Brain microvascular endothelial cell (primary cell): ENCODE measurements around the gene ID3.
A peak's percentile ranks its signal among the peaks of the same experiment; 100 is the strongest.

ENCODE experiments used
- DNase-seq: peaks from one replicate; pipeline ENCODE4 v3.0.0-alpha.2; 2020
- H3K27ac ChIP-seq: fragments of 250-450 bp; sonication (Bioruptor Pico); 2 replicates; pipeline ENCODE4 v1.5.1; 2020; ENCODE audit warnings: mild to moderate bottlenecking, moderate library complexity
- H3K27me3 ChIP-seq: fragments of 250-450 bp; sonication (Bioruptor Pico); replicated peaks from 2 replicates; pipeline ENCODE4 v1.5.1; 2020; ENCODE audit warnings: mild to moderate bottlenecking
- H3K36me3 ChIP-seq: fragments of 250-450 bp; sonication (Bioruptor Pico); replicated peaks from 2 replicates; pipeline ENCODE4 v1.5.1; 2020; ENCODE audit warnings: mild to moderate bottlenecking
- H3K4me3 ChIP-seq: 2 replicates; pipeline ENCODE4 v1.5.1; 2011; ENCODE audit warnings: low read depth, mild to moderate bottlenecking, control low read depth, low read length, moderate library complexity
- CTCF ChIP-seq: IDR thresholded peaks from 2 replicates; pipeline ENCODE4 v1.5.1; 2011; ENCODE audit warnings: low read depth, mild to moderate bottlenecking, moderate library complexity, low read length, control low read depth, inconsistent platforms; ENCODE audit errors: missing control alignments
- in situ Hi-C: cut with HindIII; loops from 2 replicates; pipeline ENCODE4 v1.10.0; 2017; ENCODE audit warnings: low sequenced_read_pairs, low pct_ligation_motif_present

Gene ID3

GRCh38 chr1:23533246-23534023 lies 25.9 kb downstream of the ID3 start:
- TF ChIP-seq CTCF, result no peak
- in situ Hi-C loops, result no loop called here
- no peak for DNase-seq
- Histone ChIP-seq H3K4me3 (no peak overlapping the region), H3K36me3 (no peaks in the 10 kb centered on the region), H3K27me3 (no peaks in the 10 kb centered on the region), H3K27ac (no peak overlapping the region)

- TF ChIP-seq CTCF, result no peak
- Histone ChIP-seq H3K4me3 (peak overlapping the region; percentile 40), H3K27ac (no peak overlapping the region), H3K27me3 (no peaks in the 10 kb centered on the region), H3K36me3 (no peaks in the 10 kb centered on the region)
- DNase-seq, result no peak
- in situ Hi-C loops, result no loop called here
Measured at GRCh38 chr1:23531562-23532094, 27.7 kb downstream of the ID3 start.

- peak; percentile 68 for DNase-seq
- TF ChIP-seq CTCF, result peak; percentile 25
- in situ Hi-C loops, result no loop called here
Measured at GRCh38 chr1:23530747-23531561, 28.3 kb downstream of the ID3 start, which contains the start of gene E2F2. E2F2 (minus strand) TSS chr1:23531233; CDS start chr1:23530793, 440 bp downstream.

GRCh38 chr1:23530087-23530746 lies 29.1 kb downstream of the ID3 start:
- no peak for DNase-seq
- no peak overlapping the region for H3K27ac ChIP-seq
- no peak for TF ChIP-seq CTCF

More at GRCh38 chr1:23530747-23531561, 28.3 kb downstream of the ID3 start, which contains the start of gene E2F2:
- peak within 1 kb of the TSS; percentile 57 for H3K4me3 ChIP-seq
- no peak within 1 kb of the TSS for H3K27ac ChIP-seq
- no peaks in the 10 kb centered on the region for H3K36me3 ChIP-seq
- no peaks in the 10 kb centered on the region for H3K27me3 ChIP-seq

GRCh38 chr1:23529146-23530086 lies 29.9 kb downstream of the ID3 start:
- DNase-seq, result no peak
- in situ Hi-C loops, result no loop called here
- TF ChIP-seq CTCF, result no peak
- no peak overlapping the region for H3K27ac ChIP-seq
- no peak overlapping the region for H3K4me3 ChIP-seq
- no peaks in the 10 kb centered on the region for H3K27me3 ChIP-seq
- no peaks in the 10 kb centered on the region for H3K36me3 ChIP-seq

More at GRCh38 chr1:23530087-23530746, 29.1 kb downstream of the ID3 start:
- Histone ChIP-seq H3K4me3 (peak overlapping the region; percentile 57), H3K27me3 (no peaks in the 10 kb centered on the region), H3K36me3 (no peaks in the 10 kb centered on the region)
- in situ Hi-C loops, result no loop called here
